Islet of Langerhans (tissue), 1 donor: Measurements from ENCODE around the gene NAGK.
"Not testable (repeated sequence)": the region's sequence is repeated elsewhere in the genome, so short reads cannot be mapped to it uniquely, and the experiment has no call there.

Experiments used
- FAIRE-seq: peaks from one replicate; lab custom pipeline; 2011; peaks lifted over from hg19 to GRCh38; lab: Jason Lieb, UNC

Gene NAGK

DNA sequence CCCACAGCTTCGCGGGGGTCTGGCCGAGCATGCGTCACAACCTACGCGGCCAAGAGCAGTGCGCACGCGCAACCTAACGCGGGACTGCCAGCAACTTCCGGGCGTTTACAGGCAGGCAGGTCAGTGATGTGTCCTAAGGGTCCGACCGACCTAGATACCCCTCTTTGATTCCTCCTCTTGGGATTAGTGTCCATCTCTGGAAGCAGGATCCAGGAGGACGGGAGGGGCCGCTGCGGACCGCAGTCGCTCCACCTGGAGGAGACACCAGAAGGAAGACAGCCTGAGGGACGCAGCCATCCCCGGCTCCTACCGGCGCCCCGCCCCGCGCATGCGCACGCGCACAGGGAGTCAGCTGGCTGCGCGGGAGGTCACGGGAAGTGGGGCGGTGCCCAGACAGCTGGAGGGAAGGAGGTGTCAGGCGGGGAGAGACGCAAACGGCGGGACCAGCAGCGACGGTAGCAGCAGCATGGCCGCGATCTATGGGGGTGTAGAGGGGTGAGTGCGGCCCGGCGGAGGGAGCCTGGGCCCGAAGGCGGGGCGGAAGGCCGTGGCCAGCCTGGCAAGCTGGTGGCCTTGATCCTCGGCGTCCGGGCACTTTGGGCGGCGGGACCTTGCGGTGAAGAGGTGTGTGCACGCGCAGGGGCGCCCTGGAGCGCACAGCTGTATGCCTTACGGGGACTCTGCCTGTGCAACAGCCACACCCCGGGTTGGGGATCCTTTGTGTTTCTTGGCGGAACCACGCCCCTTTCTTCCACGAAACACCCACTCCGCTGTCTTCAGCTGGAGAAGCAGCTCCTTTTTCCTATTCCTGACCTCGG is at the start of gene NAGK:
NAGK (plus strand) TSS at position 431 of the 818 bp plus-strand sequence; CDS start at position 467, 36 bp downstream.
- FAIRE-seq: no peak

DNA sequence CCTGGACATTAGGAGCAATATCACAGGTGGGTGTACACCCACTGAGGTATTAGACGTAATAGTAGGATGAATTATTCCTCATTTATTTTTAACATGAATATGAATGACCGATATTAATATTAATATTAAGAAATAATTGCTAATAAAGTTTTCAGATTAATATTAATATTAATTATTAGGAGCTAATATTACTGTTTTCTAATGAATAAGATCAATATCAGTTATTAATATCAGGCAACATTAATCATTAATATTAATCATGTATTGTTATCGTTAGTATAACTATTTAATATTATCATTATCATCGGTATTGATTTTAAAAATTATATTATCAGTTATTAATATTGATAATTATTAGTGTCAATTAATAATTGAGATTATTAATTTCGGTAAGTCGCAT is 48.5 kb upstream of the NAGK start:
- FAIRE-seq: not testable (repeated sequence)

DNA sequence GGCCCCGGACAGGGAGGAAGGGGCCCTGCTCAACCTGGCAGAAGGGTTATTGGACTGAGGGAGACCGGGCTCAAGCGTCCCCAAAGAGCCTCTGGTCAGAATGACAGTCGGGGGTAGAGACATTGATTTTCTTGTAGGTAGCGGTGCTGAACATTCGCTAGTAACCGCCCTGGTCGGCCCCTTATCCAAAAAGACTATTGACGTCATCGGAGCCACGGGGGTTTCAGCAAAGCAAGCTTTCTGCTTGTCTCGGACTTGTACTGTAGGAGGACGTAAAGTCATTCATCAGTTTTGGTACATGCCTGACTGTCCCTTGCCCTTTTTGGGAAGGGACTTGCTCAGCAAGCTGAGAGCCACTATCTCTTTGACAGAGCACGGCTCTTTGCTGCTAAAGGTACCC is 47.1 kb upstream of the NAGK start:
- FAIRE-seq: not testable (repeated sequence)

DNA sequence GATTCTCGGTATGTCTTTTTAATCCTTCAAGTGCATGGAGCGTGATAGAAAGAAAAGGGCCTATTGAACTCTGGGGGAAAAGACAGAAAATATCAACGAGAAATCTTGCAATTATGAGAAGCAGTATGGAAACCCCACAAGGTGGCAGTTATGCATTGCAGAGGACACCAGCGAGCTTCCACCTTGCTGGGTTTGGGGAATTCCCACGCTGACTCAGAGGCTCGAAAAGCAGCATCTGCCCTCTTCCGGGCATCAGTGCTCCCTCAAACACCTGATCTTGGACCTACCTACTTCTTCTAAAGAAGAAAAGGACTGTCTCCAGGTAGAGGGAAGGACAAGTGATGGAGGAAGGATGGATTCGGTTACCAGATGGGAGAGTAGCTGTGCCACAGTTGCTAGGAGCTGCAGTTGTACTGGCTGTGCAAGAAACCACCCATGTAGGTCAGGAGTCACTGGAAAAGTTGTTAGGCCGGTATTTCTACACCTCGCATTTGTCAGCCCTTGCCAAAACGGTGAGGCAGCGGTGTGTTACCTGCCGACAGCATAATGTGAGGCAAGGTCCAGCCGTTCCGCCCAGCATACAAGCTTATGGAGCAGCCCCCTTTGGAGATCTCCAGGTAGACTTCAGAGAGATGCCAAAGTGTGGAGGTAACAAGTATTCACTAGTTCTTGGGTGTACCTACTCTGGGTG is 44.8 kb upstream of the NAGK start:
- not testable (repeated sequence) for FAIRE-seq

DNA sequence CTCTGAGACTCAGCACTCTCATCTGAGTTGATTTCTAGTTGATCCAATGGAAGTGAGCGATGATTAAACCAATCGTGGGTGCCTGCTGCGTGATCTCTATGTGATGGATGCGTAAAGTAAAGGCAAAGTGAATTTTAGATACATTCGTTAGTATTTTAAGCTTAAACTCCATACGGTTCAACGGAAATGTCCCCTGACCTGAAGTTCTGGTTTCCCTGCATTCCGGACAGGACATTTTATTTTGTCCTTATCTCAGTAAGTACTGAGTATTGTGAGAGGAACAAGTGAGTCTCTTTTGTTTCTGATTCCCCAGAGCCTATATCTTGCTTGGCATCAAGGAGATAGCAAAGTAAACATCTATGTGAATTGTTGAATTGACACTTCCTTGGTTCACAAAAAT is 32.2 kb upstream of the NAGK start:
- FAIRE-seq: not testable (repeated sequence)

DNA sequence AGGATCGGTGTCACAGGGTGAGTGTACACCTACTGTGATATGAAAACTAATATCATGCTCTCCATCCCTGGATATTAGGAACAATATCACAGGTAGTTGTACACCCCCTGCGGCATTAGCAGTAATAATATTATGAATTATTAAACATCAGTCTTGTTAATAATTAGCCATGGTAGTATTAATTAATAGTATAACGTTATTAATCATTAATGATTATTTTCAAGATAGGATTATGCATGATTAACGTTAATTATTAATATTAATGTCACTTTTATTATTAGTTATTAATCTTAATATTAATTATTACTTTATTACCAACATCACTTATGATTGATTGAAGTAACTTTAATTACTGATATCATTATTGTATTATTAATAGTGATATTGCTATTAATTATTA is 26.2 kb upstream of the NAGK start:
- FAIRE-seq: no peak

DNA sequence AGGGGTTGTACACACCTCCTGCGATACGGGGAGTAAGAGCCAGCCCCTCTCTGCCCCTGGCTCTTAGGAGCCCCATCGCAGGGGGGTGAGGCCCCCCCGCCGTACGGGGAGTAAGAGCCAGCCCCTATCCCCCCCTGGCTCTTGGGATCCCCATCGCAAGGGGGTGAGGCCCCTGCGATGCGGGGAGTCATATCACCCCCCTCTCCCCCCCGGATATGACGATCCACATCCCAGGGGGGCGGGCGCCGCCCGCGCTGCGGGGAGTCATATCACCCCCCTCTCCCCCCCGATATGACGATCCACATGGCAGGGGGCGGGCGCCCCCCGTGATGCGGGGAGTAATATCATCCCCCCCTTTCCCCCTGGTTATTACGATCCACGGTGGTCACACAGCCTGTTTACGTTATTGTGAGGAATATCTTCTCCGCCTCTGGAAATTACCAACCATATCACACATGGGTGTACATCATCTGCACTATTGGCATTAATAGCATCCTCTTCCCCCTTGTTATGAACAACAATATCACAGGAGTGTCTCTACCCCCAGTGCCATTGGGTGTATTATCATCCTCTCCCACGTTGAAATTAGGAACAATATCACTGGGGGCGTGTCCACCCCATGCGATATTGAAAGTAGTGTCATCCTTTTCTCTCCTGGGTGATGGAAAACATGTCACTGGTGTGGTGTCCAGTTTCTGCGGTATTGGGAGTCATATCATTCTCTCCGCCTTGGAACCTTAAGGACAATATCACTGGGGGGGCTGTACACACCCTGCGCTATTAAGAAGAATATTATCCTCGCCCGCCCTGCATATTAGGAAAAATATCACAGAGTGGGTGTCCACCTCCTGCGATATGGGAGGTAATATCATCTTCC is 24.7 kb upstream of the NAGK start:
- FAIRE-seq: no peak

DNA sequence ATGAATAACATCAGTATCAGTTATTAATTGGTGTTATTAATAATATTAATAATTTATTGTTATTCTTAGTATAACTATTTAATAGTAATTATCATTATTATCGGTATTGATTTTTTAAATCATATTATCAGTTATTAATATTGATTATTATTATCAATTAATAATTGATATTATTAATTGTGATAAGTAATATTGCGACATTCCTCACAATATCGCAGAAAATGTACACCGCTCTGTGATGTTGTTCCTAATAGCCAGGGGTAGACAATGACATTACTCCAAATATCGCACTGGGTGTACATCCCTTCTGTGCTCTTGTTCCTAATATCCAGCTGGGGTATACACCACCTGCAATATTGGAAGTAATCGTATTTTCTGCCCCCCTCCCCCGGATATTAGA is 23.3 kb upstream of the NAGK start:
- FAIRE-seq: no peak

DNA sequence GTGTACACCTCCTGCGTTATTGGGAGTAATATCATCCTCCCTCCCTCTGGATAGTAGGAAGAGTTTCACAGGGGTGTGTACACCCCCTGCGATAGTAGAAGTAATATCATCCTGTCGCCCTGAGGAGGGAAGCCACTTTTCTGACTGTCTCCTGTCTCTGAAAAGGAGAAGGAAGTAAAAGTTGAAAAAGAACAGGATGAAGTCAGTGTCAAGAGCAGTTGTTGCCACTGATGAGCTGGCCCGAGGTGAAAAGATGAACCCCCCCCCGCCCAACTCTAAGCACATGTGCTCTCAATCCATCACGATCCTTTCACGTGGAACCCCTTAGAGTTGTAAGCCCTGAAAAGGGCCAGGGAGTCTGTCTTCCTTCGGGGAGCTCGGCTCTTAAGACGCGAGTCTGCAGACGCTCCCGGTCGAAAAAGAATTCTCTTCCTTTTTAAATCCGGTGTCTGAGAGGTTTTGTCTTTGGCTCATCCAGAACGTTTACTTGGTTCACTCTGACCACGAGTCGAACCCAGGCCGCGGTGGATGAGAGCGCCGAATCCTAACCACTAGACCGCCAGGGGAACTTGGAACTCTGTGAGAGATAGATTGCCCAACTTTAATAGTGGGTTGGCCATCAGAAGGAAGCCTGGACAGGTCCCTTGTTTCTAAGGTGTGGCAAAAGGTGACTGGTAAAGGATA is 22.4 kb upstream of the NAGK start:
- FAIRE-seq: no peak

DNA sequence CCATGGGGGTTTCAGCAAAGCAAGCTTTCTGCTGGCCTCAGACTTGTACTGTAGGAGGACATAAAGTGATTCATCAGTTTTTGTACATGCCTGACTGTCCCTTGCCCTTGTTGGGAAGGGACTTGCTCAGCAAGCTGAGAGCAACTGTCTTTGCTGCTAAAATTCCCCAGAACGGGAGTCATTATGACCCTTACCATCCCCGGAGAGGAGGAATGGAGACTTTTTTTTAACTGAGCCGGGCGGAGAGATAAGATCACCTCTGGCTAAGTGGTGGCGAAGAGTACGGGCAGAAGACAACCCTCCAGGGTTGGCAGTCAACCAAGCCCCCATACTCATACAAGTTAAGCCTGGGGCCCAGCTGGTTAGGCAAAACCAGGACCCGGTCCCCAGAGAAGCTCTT is 20.4 kb upstream of the NAGK start:
- FAIRE-seq: no peak

DNA sequence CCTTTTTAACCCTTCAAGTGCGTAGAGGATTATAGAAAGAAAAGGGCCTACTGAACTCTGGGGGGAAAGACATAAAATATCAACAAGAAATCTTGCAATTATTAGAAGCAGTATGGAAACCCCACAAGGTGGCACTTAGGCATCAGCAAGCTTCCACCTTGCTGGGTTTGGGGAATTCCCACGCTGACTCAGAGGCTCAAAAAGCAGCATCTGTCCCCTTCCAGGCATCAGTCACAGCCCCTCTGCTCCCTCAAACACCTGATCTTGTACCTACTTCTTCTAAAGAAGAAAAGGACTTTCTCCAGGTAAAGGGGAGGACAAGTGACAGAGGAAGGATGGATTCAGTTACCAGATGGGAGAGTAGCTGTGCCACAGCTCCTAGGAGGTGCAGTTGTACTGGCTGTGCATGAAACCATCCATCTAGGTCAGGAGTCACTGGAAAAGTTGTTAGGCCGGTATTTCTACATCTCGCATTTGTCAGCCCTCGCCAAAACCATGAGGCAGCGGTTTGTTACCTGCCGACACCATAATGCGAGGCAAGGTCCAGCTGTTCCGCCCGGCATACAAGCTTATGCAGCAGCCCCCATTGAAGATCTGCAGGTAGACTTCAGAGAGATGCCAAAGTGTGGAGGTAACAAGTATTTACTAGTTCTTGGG is 18.6 kb upstream of the NAGK start:
- FAIRE-seq: not testable (repeated sequence)

DNA sequence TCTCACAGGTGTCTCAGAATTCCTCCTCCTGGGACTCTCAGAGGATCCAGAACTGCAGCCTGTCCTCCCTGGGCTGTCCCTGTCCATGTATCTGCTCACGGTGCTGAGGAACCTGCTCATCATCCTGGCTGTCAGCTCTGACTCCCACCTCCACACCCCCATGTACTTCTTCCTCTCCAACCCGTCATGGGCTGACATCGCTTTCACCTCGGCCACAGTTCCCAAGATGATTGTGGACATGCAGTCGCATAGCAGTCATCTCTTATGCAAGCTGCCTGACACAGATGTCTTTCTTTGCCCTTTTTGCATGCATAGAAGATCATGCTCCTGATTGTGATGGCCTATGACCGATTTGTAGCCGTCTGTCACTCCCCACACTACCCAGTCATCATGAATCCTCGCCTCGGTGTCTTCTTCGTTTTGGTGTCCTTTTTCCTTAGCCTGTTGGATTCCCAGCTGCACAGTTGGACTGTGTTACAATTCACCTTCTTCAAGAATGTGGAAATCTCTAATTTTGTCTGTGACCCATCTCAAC is 13.2 kb upstream of the NAGK start:
- not testable (repeated sequence) for FAIRE-seq

DNA sequence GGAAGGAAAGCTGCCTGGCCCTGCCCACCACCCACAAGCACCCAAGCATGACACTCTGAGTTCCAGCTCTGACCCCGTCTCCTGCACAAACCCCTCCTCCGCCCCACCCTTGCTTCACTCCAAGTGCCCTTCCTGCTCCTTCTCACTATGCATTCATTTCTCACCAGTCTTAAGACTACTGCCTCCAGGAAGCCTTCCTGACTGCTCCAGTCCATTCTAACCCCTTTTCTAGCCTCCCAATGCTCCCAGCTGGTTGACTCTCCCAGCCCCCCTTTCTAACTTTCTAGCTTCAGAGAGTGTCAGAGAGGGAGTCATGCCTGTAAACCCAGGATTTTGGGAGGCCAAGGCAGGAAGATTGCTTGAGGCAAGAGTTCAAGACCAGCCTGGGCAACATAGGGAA is 8.2 kb upstream of the NAGK start:
- FAIRE-seq: no peak

DNA sequence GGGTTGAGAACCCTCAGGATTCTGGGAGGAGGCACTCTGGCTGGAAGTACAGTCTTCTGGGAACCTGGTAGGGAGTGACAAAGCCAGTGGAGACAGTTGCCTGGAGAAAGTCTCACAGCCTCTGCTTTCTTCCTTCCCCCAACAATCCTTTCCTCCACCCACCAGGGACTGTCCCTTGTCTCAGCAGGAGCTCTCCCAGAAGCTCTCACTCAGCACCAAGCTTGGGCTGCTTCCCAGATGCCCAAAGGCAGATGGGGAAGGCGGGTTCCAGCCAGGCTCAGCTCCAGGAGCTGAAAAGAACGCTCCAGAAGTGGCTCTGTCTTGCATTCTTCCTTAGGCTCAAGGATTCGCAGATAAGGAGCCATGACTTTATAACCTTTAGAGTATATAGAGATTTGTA is 7.6 kb upstream of the NAGK start:
- no peak for FAIRE-seq

DNA sequence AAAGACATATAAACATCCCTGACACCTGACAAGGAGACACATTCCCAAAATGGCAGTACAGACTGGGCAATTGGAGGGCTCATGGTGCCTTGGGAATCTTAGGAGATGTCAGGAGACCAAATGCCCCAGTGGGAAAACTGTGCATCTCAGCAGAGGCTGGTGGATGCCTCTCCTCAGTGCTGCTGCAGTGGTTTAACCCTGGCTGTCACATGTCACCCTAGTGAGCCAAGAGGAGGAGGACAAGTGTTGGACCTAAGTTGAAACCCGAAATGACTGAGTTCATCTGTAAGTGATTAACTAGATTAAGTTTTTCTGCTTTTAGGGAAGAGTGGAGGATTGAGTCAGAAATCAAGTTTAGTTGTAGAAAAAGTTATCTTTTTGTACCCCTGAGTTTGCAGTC is 5.2 kb upstream of the NAGK start:
- no peak for FAIRE-seq

DNA sequence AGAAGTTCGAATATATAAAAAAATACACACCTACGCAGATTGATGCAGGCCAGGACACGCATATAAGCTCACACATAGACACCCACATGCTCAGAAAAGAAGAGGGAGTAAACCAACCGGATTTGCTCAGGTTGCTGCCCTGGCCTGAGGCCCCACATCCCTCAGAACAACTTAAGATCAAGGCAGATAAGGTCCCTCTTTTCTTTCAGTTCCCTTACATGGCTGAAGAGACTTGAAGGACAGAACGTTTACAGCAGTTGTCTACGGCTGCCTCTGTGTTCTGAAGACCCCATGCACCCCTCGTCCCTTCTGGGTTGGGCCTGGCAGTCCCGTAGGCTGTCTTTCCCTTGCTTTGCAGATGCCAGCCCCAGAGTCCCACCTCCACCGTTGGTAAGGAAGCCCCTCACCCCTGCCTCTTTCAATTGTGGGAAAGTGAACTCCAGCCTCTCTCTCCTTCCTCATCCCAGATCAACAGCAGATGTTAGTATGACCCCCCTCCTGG is 4.3 kb upstream of the NAGK start:
- FAIRE-seq: no peak

DNA sequence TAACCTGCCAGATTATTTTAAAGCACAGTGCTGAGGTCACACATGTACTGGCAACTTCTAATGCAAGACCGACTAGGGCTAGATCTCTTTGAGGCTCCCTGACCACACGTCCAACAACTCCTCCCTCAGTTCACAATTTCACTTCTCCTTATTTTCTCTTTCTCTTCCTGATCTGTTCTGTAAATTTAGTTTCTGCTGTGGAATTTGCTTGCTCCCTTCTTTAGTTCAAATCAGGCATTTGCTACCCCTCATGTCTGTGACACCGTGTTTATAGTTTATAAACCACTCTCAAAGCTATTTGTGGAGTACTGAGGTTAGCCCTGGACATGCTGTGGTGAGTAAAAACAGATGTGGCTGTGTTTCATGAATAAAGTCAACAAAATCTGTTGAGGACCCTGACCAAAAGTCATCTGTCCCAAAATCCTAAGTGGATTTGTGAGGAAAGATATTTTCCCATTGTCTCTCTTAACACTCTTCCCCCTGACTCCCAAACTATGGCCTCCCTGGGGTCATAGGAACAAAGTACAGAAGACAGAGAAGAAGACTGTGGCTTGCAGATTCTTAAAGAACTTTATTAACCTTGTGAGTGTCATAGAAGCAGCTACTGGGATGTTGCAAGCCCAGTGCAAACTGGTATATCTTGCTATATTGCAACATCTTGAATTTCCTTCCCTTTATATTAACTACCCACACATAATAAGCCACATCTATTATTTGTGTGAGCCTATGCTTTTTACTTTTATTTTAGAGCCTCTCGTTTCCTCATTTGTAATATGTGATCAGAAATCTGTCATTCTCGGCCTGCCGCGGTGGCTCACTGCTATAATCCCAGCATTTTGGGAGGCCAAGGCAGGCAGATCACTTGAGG is 3.5 kb upstream of the NAGK start:
- FAIRE-seq: no peak

DNA sequence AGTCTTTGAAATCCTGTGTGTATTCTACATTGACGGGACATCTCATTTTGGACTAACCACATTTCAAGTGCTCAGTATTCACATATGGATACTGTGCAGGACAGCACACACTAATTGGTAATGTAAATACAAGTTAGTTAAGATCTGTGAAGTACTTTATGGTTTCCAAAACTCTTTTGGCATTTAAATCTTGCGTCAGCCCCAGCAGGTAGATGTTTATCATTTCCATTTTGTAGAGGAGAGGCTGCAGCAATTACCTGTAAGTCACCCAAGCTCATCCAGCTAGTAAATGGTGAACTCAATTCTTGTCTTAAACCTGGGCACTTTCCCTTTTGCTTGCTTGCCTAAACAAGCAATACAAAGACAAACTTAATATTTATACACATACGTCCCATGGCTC is 1.6 kb upstream of the NAGK start:
- no peak for FAIRE-seq

DNA sequence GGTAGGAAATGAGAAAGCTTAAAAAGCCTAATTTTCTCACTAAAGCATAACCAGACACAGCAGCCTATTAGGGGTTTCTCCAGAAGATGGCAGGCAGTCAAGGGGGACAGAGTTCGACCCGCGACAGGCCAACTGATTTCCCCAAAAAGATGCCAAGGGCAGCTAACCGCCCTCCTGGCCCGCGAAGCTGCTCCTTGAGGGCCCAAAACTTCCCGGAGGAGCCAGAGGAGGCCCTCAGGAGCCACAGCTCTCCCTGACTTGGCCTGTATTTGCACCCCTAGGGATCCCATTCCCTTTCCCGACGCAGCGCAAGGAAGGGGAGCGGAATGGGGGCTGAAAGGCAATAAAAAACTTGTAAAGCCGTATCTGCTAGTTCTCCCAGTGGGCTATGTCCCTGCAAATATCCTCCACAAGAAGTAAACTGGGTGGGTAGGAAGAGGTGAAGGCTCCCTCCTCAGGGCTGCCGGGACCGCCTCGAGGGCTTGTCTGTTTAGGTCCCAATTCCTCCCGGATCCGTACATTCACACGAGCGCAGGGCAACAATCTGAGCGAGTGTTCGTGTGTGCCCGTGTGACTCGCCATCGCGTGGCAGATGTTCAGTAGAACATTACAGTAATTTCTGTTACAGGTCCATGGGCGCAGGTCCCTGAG is 756 bp upstream of the NAGK start:
- no peak for FAIRE-seq

DNA sequence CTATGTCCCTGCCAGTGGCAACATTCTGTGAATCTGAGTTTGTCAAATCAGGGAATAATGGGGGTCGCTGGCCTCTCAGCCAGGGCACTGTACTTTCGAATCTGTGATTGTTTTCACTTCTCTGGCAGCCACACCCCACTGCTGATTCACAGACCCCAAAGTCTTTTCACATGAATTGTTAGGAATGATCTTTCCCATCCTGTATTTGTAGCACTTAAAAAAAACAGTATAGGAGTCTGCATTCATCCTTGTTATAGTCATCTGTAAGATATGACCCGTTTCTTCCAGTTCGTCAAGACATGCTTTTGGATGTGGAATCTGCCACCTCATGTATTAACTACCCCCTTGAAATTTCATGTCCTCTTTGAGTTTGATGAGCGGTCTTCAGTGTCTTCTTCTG is 928 bp downstream of the NAGK start:
- FAIRE-seq: no peak
